CD14-positive monocyte (primary cell): ENCODE data around the gene INO80E. TPM values are rescaled to one million over a fixed set of nuclear protein-coding genes. Genes with fewer than 3 reads are reported as not detected.

Source experiments
- DNase-seq, 3 donors: peaks; one replicate each; pipeline ENCODE4 v3.0.0-alpha.2; 2011 to 2022
- H2AFZ ChIP-seq: 2 replicates; pipeline ENCODE4 v1.6.0; 2012; ENCODE audit warnings: mild to moderate bottlenecking, low read depth, low read length, inconsistent platforms; ENCODE audit not compliant: insufficient read depth, poor library complexity, severe bottlenecking
- H3K27ac ChIP-seq, 2 donors: 1 replicate in 1 of 2; 2 replicates in 1 of 2; pipeline ENCODE4 v1.5.1; 2012 to 2013; ENCODE audit warnings: low read length in 2 of 2, control low read depth in 1 of 2, inconsistent platforms in 1 of 2, low read depth in 1 of 2, mild to moderate bottlenecking in 1 of 2
- H3K27me3 ChIP-seq, 2 donors: one replicate each; pipeline versions ENCODE4 v1.6.0 to v1.6.1; 2011 to 2013; ENCODE audit warnings: low read length in 2 of 2; ENCODE audit not compliant: control insufficient read depth in 2 of 2, insufficient read depth in 2 of 2
- H3K36me3 ChIP-seq, 2 donors: replicated peaks in 1 of 2; 1 replicate in 1 of 2; 2 replicates in 1 of 2; pipeline versions ENCODE4 v1.5.1 to v1.6.1; 2012 to 2013; ENCODE audit warnings: low read length in 2 of 2, control low read depth in 1 of 2, inconsistent platforms in 1 of 2, mild to moderate bottlenecking in 1 of 2; ENCODE audit not compliant: insufficient read depth in 2 of 2, control insufficient read depth in 1 of 2
- H3K4me1 ChIP-seq, 2 donors: 1 replicate in 1 of 2; 2 replicates in 1 of 2; pipeline versions ENCODE4 v1.5.1 to v1.6.1; 2012 to 2013; ENCODE audit warnings: low read length in 2 of 2, control low read depth in 1 of 2, inconsistent platforms in 1 of 2, mild to moderate bottlenecking in 1 of 2, moderate library complexity in 1 of 2; ENCODE audit not compliant: insufficient read depth in 2 of 2, control insufficient read depth in 1 of 2
- H3K4me2 ChIP-seq: replicated peaks from 2 replicates; pipeline ENCODE3; 2012; ENCODE audit warnings: low read length, moderate library complexity, mild to moderate bottlenecking; ENCODE audit not compliant: poor library complexity, severe bottlenecking; ENCODE audit errors: extremely low read depth
- H3K4me3 ChIP-seq, 3 experiments: fragments of 200-600 bp in 1 of 3; sonication (generic) in 1 of 3; replicated peaks in 1 of 3; 1 replicate in 2 of 3; 2 replicates in 1 of 3; pipeline ENCODE4 v1.5.1; 2011 to 2013; ENCODE audit warnings: low read length in 3 of 3, mild to moderate bottlenecking in 3 of 3, control low read depth in 2 of 3, low read depth in 2 of 3, inconsistent platforms in 1 of 3, moderate library complexity in 1 of 3
- H3K79me2 ChIP-seq: 2 replicates; pipeline ENCODE4 v1.6.0; 2012; ENCODE audit warnings: mild to moderate bottlenecking, control low read depth, inconsistent platforms, low read length, moderate library complexity; ENCODE audit not compliant: insufficient read depth
- H3K9ac ChIP-seq: 2 replicates; pipeline ENCODE4 v1.6.0; 2017; ENCODE audit warnings: low read length, mild to moderate bottlenecking; ENCODE audit not compliant: insufficient read depth, poor library complexity, severe bottlenecking
- H3K9me3 ChIP-seq, 2 donors: replicated peaks in 1 of 2; 1 replicate in 1 of 2; 2 replicates in 1 of 2; pipeline versions ENCODE4 v1.5.1 to v1.6.1; 2012 to 2013; ENCODE audit warnings: low read length in 2 of 2, control low read depth in 1 of 2; ENCODE audit not compliant: control insufficient read depth in 1 of 2, insufficient read depth in 1 of 2
- H4K20me1 ChIP-seq: 2 replicates; pipeline ENCODE4 v1.6.0; 2012; ENCODE audit warnings: mild to moderate bottlenecking, low read length, control low read depth, moderate library complexity; ENCODE audit not compliant: insufficient read depth
- H3K27ac Mint-ChIP-seq, 7 donors: one replicate each; pipeline ENCODE4 v1.8.0; 2020; ENCODE audit warnings: mild to moderate bottlenecking in 7 of 7, mixed read lengths in 7 of 7, moderate library complexity in 6 of 7, inconsistent platforms in 2 of 7
- H3K27me3 Mint-ChIP-seq, 3 donors: one replicate each; pipeline ENCODE4 v1.8.0; 2021 to 2022; ENCODE audit warnings: low read depth in 3 of 3, mild to moderate bottlenecking in 3 of 3, mixed read lengths in 3 of 3, moderate library complexity in 3 of 3, inconsistent platforms in 1 of 3
- H3K36me3 Mint-ChIP-seq, 2 donors: one replicate each; pipeline ENCODE4 v1.8.0; 2020; ENCODE audit warnings: mixed read lengths in 2 of 2, inconsistent platforms in 1 of 2, mild to moderate bottlenecking in 1 of 2
- H3K4me1 Mint-ChIP-seq: one replicate; pipeline ENCODE4 v1.8.0; 2020; ENCODE audit warnings: mild to moderate bottlenecking, mixed read lengths
- H3K4me3 Mint-ChIP-seq, 2 donors: one replicate each; pipeline ENCODE4 v1.8.0; 2020; ENCODE audit warnings: mild to moderate bottlenecking in 2 of 2, mixed read lengths in 2 of 2, moderate library complexity in 1 of 2
- H3K9me3 Mint-ChIP-seq, 7 donors: one replicate each; pipeline ENCODE4 v1.8.0; 2020 to 2022; ENCODE audit warnings: mixed read lengths in 7 of 7, mild to moderate bottlenecking in 6 of 7, moderate library complexity in 6 of 7, inconsistent platforms in 2 of 7
- WGBS: methylation state at CpG from one replicate; pipeline ENCODE4 v1.1.5; 2013; ENCODE audit warnings: missing lambda C conversion rate; ENCODE audit not compliant: insufficient coverage; 5-methylcytosine and 5-hydroxymethylcytosine counted together
- intact Hi-C, 2 donors: fragments of 100-400 bp; cut with micrococcal nuclease; formaldehyde crosslinking; loops; one replicate each; pipeline versions ENCODE4 v1.15.0 to v1.15.1; 2023
- polyA plus RNA-seq, 3 donors: library from polyadenylated mRNA; depleted of rRNA in 1 of 3; unstranded in 2 of 3; stranded (reverse) in 1 of 3; fragments of 300-500 nt in 2 of 3; fragments of >200 nt in 1 of 3; fragmentation: Illumina TruSeq in 2 of 3; gene quantifications; 1 replicate in 2 of 3; 2 replicates in 1 of 3; pipeline ENCODE4 v1.2.3, GENCODE V29; 2012 to 2021
- TF ChIP-seq, protein P1 (sequence below): fragments of 200-600 bp; IDR thresholded peaks from one replicate; pipeline ENCODE4 v1.8.0; 2022; ENCODE audit warnings: antibody characterized with exemption, mild to moderate bottlenecking

INO80E gene
- polyA plus RNA-seq, 3 donors: 2.8 to 57.6 (median 3.5) TPM

DNA sequence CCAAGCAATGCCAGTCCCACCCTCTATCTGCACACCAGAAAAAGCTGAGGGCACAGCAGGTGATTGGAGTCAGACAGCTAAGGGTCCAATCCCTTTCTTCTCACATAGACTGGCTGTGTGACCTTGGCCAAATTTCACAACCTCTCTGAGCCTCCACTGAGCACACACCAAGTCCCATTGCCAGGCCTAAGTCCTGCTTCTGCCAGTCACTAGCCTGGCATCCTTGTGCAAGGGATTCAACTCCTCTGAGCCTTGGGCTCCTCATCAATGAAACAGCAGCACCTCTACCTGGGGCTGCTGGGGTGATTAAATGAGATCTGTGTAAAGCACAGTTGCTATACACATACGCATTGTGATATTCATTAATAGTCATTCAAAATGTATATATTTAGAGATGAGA lies 50.5 kb downstream of the INO80E start:
- Histone ChIP-seq H3K27ac (no peak overlapping the region), H3K4me1 (no peaks in the 10 kb centered on the region), H3K36me3 (no peaks in the 10 kb centered on the region), H3K4me3 (no peak overlapping the region), H2AFZ (no peak overlapping the region), H3K27me3 (no peaks in the 10 kb centered on the region), H3K9ac (no peak overlapping the region), H4K20me1 (no peaks in the 10 kb centered on the region), H3K79me2 (peaks cover 1% of the 10 kb centered on the region), H3K4me2 (no peak overlapping the region), H3K9me3 (no peaks in the 10 kb centered on the region)
- DNase-seq: no peak
- intact Hi-C loops: no loop called here
- H3K27me3 Mint-ChIP-seq: peaks cover 0 to 4% (median 1%) of the 10 kb centered on the region in 3 donors
- no peak overlapping the region for H3K27ac Mint-ChIP-seq
- H3K4me3 Mint-ChIP-seq: no peak overlapping the region
- H3K36me3 Mint-ChIP-seq: no peaks in the 10 kb centered on the region
- TF ChIP-seq, protein P1, sequence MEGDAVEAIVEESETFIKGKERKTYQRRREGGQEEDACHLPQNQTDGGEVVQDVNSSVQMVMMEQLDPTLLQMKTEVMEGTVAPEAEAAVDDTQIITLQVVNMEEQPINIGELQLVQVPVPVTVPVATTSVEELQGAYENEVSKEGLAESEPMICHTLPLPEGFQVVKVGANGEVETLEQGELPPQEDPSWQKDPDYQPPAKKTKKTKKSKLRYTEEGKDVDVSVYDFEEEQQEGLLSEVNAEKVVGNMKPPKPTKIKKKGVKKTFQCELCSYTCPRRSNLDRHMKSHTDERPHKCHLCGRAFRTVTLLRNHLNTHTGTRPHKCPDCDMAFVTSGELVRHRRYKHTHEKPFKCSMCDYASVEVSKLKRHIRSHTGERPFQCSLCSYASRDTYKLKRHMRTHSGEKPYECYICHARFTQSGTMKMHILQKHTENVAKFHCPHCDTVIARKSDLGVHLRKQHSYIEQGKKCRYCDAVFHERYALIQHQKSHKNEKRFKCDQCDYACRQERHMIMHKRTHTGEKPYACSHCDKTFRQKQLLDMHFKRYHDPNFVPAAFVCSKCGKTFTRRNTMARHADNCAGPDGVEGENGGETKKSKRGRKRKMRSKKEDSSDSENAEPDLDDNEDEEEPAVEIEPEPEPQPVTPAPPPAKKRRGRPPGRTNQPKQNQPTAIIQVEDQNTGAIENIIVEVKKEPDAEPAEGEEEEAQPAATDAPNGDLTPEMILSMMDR: no peak
- no CpG with 5 or more reads among the region's 1 CpG for WGBS
- peaks cover 0 to 3% (median 0%) of the 10 kb centered on the region in 7 donors for H3K9me3 Mint-ChIP-seq
- H3K4me1 Mint-ChIP-seq: peaks cover 2% of the 10 kb centered on the region

DNA sequence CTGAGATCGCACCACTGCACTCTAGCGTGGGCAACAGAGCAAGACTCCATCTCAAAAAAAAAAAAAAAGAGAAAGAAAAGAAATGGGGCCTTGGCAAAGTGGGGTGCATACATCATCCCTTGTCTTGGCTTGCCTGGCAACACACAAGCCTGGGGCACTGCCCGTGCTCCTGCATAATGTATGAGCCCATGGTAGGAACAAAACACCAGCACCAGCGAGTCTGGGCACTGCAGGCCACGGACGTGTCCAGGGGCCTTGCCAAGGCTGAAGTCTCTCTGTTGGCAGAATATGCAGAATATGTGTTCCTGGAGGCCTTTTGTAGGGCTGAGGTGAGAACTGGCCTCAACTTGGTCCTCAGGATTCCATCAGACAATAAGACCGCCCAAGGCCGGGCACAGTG lies 53.8 kb downstream of the INO80E start:
- no peak overlapping the region for H3K4me2 ChIP-seq
- no peaks in the 10 kb centered on the region for H4K20me1 ChIP-seq
- peaks cover 2% of the 10 kb centered on the region for H3K79me2 ChIP-seq
- H3K27ac ChIP-seq: no peak overlapping the region
- H2AFZ ChIP-seq: no peak overlapping the region
- TF ChIP-seq, protein P1: no peak
- Mint-ChIP-seq H3K27ac (no peak overlapping the region), H3K36me3 (no peaks in the 10 kb centered on the region), H3K4me3 (no peak overlapping the region), H3K27me3 (peaks cover 0 to 1% (median 0%) of the 10 kb centered on the region in 3 donors), H3K4me1 (peaks cover 15% of the 10 kb centered on the region), H3K9me3 (peaks cover 0 to 3% (median 0%) of the 10 kb centered on the region in 7 donors)
- H3K27me3 ChIP-seq: no peaks in the 10 kb centered on the region
- H3K4me1 ChIP-seq: peaks cover 11 to 18% of the 10 kb centered on the region in 2 donors
- H3K9me3 ChIP-seq: no peaks in the 10 kb centered on the region
- no peak for DNase-seq
- no peak overlapping the region for H3K4me3 ChIP-seq
- no peak overlapping the region for H3K9ac ChIP-seq
- 98% methylated on average over 6 of the region's 8 CpGs for WGBS
- no peaks in the 10 kb centered on the region for H3K36me3 ChIP-seq
- intact Hi-C loops: no loop called here
